Stimulated activated CD4-positive, alpha-beta T cell treated with anti-CD3 and anti-CD28 coated beads, Interleukin-1b, Interleukin-23, amount 100 ng/mL, for 24 hours (primary cell): ENCODE results near the gene CSTB.
A peak's percentile ranks its signal among the peaks of the same experiment; 100 is the strongest.

ENCODE experiments used
- DNase-seq, 4 experiments: peaks; one replicate each; pipeline ENCODE4 v3.0.0-alpha.2; 2020; ENCODE audit warnings: low read depth in 4 of 4, low spot score in 1 of 4

The CSTB gene

DNA sequence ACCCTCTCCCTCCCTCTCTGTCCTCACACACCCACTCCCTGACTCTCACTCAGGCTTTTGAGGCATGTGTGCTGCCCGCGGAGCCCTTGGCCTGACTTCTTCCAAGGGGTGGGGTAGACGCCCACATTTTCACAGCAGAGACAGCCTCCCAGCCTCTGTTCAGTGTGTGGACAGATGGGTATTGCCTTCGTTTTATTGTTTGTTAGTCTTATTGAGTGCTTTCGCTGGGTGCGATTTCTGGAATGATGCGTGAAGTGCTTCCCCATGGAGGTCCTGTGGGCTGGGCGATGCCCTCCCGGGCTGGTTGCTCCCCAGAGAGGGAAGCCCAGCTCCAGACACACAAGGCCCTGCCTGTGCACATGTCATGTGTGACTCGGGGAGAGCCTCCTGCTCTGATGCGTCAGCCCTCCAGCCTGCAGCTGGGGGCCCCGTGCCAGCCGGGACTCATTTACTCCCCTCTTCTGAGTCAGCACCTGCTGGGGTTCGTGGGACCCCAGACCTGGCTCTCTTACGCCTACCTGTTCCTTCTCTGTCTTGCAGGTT, 42.5 kb downstream of the CSTB start:
- DNase-seq = no peak

DNA sequence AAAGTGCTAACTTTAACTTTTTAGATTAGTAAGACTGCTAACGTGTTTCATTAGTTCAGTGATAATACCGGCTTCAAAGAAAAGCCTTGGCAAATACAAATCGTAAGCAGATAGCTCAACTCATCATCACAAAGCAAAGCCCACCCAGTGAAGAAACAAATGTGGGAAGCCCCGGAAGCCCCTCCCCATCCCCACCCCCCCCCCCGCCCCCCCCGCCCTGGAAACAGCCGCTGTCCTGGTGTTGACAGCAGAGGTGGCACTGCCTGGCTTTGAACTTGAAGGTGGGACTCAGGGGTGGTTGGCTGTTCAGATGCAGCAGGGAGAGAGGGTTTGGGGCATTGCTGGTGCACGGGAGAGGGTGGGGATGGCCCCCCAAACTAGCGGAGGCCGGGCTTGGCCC, 43.0 kb downstream of the CSTB start:
- no peak for DNase-seq

GRCh38 chr21:43731891-43732711, 44.0 kb downstream of the CSTB start:
- DNase-seq = no peak

DNA sequence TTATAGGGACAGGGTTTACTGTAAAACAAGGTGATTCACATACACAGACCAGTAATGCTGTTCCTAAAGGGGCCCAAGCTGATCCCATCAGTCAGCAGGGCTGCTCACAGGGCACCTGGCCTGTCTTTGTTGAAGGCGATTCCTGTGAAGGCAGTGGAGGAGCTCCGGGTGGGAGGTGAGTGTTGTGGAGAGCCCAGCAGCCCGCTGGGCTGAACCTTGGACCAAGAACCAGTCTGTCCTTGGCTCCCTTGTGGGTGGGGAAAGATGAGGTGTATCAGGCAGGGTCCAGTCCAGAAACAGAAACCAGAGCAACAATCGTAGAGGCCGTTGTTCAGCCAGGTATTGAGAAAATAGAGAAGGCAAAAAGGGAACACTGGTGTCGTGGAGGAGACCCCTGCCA, 44.6 kb downstream of the CSTB start:
- DNase-seq = no peak

GRCh38 chr21:43728467-43729390, 47.4 kb downstream of the CSTB start:
- peak; percentile 44 to 78 (median 56) for DNase-seq

DNA sequence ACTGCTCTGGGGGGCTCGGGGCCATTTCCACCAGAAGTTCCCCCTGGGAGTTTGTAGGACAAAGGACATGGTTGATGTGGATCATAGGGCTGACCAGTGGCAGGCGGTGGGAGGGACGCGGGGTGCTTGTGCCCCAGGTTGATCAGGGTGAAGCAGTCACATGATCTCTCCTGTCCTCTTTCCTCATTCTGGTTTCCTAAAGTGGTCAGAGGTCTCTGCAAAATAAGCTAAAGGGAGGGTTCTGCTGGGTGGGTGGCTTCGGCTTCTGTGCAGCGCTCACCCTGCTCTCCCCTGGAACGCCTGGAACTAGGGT, 48.0 kb downstream of the CSTB start:
- DNase-seq = no peak

- DNase-seq = no peak
Measured at GRCh38 chr21:43727519-43728153, 48.5 kb downstream of the CSTB start.

DNA sequence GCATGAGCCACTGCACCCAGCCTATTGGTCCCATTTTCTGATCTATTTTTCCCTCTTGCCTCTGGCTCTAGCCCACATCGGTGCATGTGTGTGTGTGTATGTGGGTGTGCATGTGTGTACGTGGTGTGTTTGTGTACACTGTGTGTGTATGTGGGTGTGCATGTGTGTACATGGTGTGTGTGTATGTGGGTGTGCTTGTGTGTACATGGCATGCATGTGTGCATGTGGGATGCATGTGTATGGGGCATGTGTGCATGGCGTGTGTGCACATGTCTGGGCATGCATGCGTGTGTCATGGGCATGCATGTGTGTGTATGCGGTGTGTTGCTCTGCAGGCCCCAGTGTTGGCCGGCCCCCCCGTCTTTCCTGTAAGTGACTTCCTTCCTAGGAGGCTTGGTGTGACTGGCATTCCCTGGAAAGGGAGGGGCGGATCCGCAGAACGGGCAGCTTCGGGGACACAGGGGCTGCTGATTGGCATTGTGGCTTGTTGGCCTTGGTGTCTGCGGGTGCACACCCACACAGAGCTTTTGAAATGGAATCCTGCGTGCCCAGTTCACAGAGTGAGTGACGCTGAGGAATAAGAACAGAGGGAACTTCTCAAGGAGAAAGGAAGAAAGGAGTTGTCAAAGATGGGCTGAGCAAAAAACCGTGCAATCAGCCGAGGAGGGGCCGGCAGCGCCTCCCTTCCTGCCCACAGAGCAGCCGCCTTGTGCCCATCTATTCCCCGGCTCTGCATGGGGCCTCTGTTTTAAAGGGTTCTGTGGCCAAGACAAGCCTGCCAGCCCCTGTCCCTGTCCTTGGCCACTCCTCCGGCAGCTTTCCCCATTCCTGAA, 49.2 kb downstream of the CSTB start:
- DNase-seq = no peak
